ENCODE results near the gene HLCS.

The HLCS gene

DNA sequence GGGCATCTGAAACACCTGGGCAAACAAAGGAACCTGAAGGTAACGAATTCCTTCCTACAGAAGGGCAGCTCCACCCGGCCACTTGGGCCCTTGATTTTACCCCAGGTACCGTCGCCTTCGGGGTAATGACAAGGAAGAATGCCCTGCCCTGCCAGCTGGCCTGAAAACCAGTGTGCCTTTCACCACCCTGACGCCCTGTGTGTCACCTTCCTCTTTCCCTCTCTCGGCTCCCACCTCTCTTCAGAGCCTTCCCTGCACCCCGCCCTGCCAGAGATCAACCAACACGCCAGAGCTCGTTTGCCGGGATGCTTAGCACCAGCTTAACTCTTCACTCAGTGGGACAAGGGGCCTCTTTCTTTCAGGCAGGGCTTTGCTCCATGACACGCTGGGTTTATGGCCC lies 181.5 kb downstream of the HLCS start:
- TF ChIP-seq EZH2phosphoT487 (IDR thresholded peaks at IDR 0.05; ENCODE audit: low read depth), result no peak
- TF ChIP-seq, protein P1, sequence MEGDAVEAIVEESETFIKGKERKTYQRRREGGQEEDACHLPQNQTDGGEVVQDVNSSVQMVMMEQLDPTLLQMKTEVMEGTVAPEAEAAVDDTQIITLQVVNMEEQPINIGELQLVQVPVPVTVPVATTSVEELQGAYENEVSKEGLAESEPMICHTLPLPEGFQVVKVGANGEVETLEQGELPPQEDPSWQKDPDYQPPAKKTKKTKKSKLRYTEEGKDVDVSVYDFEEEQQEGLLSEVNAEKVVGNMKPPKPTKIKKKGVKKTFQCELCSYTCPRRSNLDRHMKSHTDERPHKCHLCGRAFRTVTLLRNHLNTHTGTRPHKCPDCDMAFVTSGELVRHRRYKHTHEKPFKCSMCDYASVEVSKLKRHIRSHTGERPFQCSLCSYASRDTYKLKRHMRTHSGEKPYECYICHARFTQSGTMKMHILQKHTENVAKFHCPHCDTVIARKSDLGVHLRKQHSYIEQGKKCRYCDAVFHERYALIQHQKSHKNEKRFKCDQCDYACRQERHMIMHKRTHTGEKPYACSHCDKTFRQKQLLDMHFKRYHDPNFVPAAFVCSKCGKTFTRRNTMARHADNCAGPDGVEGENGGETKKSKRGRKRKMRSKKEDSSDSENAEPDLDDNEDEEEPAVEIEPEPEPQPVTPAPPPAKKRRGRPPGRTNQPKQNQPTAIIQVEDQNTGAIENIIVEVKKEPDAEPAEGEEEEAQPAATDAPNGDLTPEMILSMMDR (IDR thresholded peaks at IDR 0.05; ENCODE audit: low read depth, low read length), result no peak

DNA sequence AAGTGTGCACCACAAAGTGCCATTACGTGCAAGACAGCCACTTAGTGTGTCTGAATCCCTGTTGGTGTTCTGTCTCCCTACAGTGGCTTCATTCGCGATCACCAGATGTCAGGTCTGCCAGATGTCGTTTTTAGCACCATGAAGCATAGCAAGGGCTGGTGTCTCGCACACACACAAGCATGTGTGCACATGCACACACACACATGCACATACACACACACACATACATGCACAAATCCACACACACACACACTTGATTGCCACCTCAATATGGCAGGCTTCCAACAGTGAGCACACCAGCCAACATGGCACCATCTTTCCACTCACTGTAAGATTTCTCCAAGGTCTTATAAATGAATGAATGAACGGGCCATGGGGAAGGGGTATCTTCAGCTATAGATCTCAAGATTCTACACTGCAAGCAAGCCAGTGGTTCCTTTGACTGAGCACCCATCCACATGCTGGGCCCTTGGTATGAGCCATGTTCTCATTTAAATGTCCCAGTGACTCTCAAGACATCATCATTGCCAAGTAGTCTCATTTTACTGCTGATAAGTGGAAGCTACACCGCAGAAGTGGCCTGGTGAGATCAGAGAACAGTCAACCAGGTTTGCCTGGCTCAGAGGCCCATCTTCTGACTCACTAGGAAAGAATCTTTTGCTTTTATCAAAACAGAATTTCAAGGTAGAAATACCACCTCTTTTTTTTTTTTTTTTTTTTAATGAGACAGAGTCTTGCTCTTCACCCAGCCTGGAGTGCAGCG lies 182.7 kb downstream of the HLCS start:
- Histone ChIP-seq H2AFZ (ENCODE audit: low read depth, low read length) (no peak overlapping the region), H3K9ac (ENCODE audit: low read length) (no peak overlapping the region), H3K27ac (ENCODE audit: low read length) (no peak overlapping the region), H3K36me3 (replicated peaks; ENCODE audit: low read depth, low read length) (no peaks in the 10 kb centered on the region), H3K27me3 (ENCODE audit: low read depth, low read length) (no peaks in the 10 kb centered on the region), H3K4me1 (ENCODE audit: low read length) (no peaks in the 10 kb centered on the region), H3K79me2 (ENCODE audit: low read length) (no peaks in the 10 kb centered on the region), H4K20me1 (ENCODE audit: insufficient read depth, low read length) (no peaks in the 10 kb centered on the region), H3K4me2 (ENCODE audit: low read length) (no peak overlapping the region), H3K4me3 (ENCODE audit: low read length) (no peak overlapping the region), H3K9me3 (ENCODE audit: insufficient read depth, low read length) (no peaks in the 10 kb centered on the region)
- TF ChIP-seq, protein P1 (IDR thresholded peaks at IDR 0.05; ENCODE audit: low read depth, low read length), result no peak
- no peak for TF ChIP-seq EZH2phosphoT487 (IDR thresholded peaks at IDR 0.05; ENCODE audit: low read depth)

More for the DNA sequence above, 181.5 kb downstream of the HLCS start:
- no peak overlapping the region for H2AFZ ChIP-seq (ENCODE audit: low read depth, low read length)
- H3K4me3 ChIP-seq (ENCODE audit: low read length), result no peak overlapping the region
- no peaks in the 10 kb centered on the region for H3K4me1 ChIP-seq (ENCODE audit: low read length)
- no peaks in the 10 kb centered on the region for H3K9me3 ChIP-seq (ENCODE audit: insufficient read depth, low read length)
- H3K36me3 ChIP-seq (replicated peaks; ENCODE audit: low read depth, low read length), result no peaks in the 10 kb centered on the region
- no peak overlapping the region for H3K9ac ChIP-seq (ENCODE audit: low read length)
- no peak overlapping the region for H3K27ac ChIP-seq (ENCODE audit: low read length)
- no peak overlapping the region for H3K4me2 ChIP-seq (ENCODE audit: low read length)
- no peaks in the 10 kb centered on the region for H4K20me1 ChIP-seq (ENCODE audit: insufficient read depth, low read length)
- H3K79me2 ChIP-seq (ENCODE audit: low read length), result no peaks in the 10 kb centered on the region
- H3K27me3 ChIP-seq (ENCODE audit: low read depth, low read length), result no peaks in the 10 kb centered on the region

DNA sequence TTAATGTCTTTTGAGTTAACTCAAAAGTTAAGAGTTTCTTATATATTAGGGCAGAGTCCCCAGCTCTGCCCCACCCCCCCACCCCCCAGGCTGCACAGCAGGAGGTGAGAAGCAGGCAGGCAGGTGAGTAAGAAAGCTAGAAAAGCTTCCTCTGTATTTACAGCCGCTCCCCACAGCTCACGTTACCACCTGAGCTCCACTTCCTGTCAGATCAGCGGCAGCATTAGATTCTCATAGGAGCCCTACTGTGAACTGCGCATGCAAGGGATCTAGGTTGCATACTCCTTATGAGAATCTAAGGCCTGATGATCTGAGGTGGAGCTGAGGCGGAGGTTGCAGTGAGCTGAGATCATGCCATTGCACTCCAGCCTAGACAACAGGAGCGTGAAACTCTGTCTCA lies 185.6 kb downstream of the HLCS start:
- no peak overlapping the region for H3K9ac ChIP-seq (ENCODE audit: low read length)
- H3K4me1 ChIP-seq (ENCODE audit: low read length), result no peaks in the 10 kb centered on the region
- H3K27me3 ChIP-seq (ENCODE audit: low read depth, low read length), result no peaks in the 10 kb centered on the region
- TF ChIP-seq, protein P1 (IDR thresholded peaks at IDR 0.05; ENCODE audit: low read depth, low read length), result no peak
- TF ChIP-seq EZH2phosphoT487 (IDR thresholded peaks at IDR 0.05; ENCODE audit: low read depth), result no peak
- H3K79me2 ChIP-seq (ENCODE audit: low read length), result no peaks in the 10 kb centered on the region
- no peaks in the 10 kb centered on the region for H3K9me3 ChIP-seq (ENCODE audit: insufficient read depth, low read length)
- no peaks in the 10 kb centered on the region for H3K36me3 ChIP-seq (replicated peaks; ENCODE audit: low read depth, low read length)
- H2AFZ ChIP-seq (ENCODE audit: low read depth, low read length), result no peak overlapping the region
- H3K27ac ChIP-seq (ENCODE audit: low read length), result no peak overlapping the region
- H3K4me2 ChIP-seq (ENCODE audit: low read length), result no peak overlapping the region
- H4K20me1 ChIP-seq (ENCODE audit: insufficient read depth, low read length), result no peaks in the 10 kb centered on the region
- no peak overlapping the region for H3K4me3 ChIP-seq (ENCODE audit: low read length)

DNA sequence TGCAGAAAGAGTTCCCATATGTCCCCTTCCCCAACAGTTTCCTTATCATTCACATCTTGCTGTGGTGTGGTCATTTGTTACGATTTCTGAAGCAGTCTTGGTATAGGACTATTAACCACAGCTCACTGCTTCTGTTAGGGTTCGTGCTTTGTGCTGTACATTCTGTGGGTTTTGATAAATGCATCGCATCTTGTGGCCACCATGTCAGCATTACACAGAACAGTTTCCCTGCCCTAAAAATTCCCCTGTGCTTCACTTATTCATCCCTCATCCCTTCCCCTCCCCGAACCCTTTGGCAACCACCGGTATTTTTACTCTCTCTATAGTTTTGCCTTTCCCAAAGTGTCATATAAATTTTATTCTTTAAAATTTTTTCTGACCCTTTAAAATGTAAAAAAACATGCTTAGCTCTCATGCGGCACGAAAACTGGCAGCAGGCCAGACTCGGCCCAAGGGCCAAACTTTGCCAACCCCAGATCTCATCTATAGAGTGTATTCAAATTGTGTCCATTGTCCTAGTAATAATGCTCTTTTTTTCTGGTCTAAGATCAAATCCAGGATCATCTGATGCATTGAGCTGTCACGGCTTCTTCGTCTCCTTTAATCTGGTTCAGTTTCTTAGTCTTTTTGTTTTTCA lies 189.4 kb downstream of the HLCS start:
- Histone ChIP-seq H3K4me1 (ENCODE audit: low read length) (no peaks in the 10 kb centered on the region), H3K9me3 (ENCODE audit: insufficient read depth, low read length) (no peaks in the 10 kb centered on the region), H2AFZ (ENCODE audit: low read depth, low read length) (no peak overlapping the region), H3K79me2 (ENCODE audit: low read length) (no peaks in the 10 kb centered on the region), H3K36me3 (replicated peaks; ENCODE audit: low read depth, low read length) (no peaks in the 10 kb centered on the region), H3K4me3 (ENCODE audit: low read length) (no peak overlapping the region), H3K9ac (ENCODE audit: low read length) (no peak overlapping the region), H4K20me1 (ENCODE audit: insufficient read depth, low read length) (no peaks in the 10 kb centered on the region), H3K27ac (ENCODE audit: low read length) (no peak overlapping the region), H3K4me2 (ENCODE audit: low read length) (no peak overlapping the region), H3K27me3 (ENCODE audit: low read depth, low read length) (no peaks in the 10 kb centered on the region)
- TF ChIP-seq, protein P1 (IDR thresholded peaks at IDR 0.05; ENCODE audit: low read depth, low read length), result no peak
- no peak for TF ChIP-seq EZH2phosphoT487 (IDR thresholded peaks at IDR 0.05; ENCODE audit: low read depth)

Measured in OCI-LY3 (cell line).